ENCODE measurements around the gene TNFSF9. TPM values are rescaled to one million over a fixed set of nuclear protein-coding genes. Genes with fewer than 3 reads are reported as not detected.
"Not testable (repeated sequence)": the region's sequence is repeated elsewhere in the genome, so short reads cannot be mapped to it uniquely, and the experiment has no call there.

The TNFSF9 gene
- total RNA-seq, 2 experiments from 2014 or later = 3.0 to 3.1 TPM

GRCh38 chr19:6503407-6504201, 27.2 kb upstream of the TNFSF9 start:
- H3K9me3 Mint-ChIP-seq = no peaks in the 10 kb centered on the region
- no peak overlapping the region for H3K4me3 Mint-ChIP-seq
- peaks cover 3% of the 10 kb centered on the region for H3K27me3 Mint-ChIP-seq
- CTCF ChIA-PET = interaction anchor here (1.3 to 2.4 kb wide), 7 partner anchors 13 to 67 kb away, joined by 3 to 8 read pairs (median 4); partner anchors contain the start of gene DENND1C
- no peaks in the 10 kb centered on the region for H3K36me3 Mint-ChIP-seq (ENCODE audit: low read depth)
- DNase-seq = no peak
- peaks cover 14% of the 10 kb centered on the region for H3K4me1 Mint-ChIP-seq (ENCODE audit: low read depth)
- POLR2A ChIA-PET = interaction anchor here (0.7 to 1.6 kb wide), 3 partner anchors 22 to 111 kb away, joined by 4 to 8 read pairs (median 4); partner anchors contain the start of gene DENND1C
- no peak for ATAC-seq
- intact Hi-C loops (cut with micrococcal nuclease) = no loop called here
- no peak for TF ChIP-seq CTCF (IDR thresholded peaks at IDR 0.05)
- H3K27ac Mint-ChIP-seq = no peak overlapping the region

GRCh38 chr19:6508028-6508771, 22.6 kb upstream of the TNFSF9 start:
- H3K4me3 Mint-ChIP-seq; CTCF ChIA-PET; H3K4me1 Mint-ChIP-seq (ENCODE audit: low read depth); H3K36me3 Mint-ChIP-seq (ENCODE audit: low read depth); H3K9me3 Mint-ChIP-seq; H3K27me3 Mint-ChIP-seq; DNase-seq; H3K27ac Mint-ChIP-seq; intact Hi-C loops (cut with micrococcal nuclease); ATAC-seq: not testable (repeated sequence)
- POLR2A ChIA-PET = interaction anchor here (0.7 to 1.6 kb wide), 2 partner anchors 26 to 144 kb away, joined by 3 to 4 read pairs; partner anchors contain the start of gene DENND1C

GRCh38 chr19:6509118-6509971, 21.5 kb upstream of the TNFSF9 start:
- intact Hi-C loops (cut with micrococcal nuclease) = no loop called here
- TF ChIP-seq CTCF (IDR thresholded peaks at IDR 0.05) = no peak
- CTCF ChIA-PET = no interaction called here
- Mint-ChIP-seq H3K9me3 (no peaks in the 10 kb centered on the region), H3K27ac (no peak overlapping the region), H3K36me3 (ENCODE audit: low read depth) (no peaks in the 10 kb centered on the region), H3K4me1 (ENCODE audit: low read depth) (peaks cover 9% of the 10 kb centered on the region), H3K27me3 (no peaks in the 10 kb centered on the region), H3K4me3 (no peak overlapping the region)
- ATAC-seq (no peak), DNase-seq (no peak)
- POLR2A ChIA-PET = no interaction called here

GRCh38 chr19:6510618-6511017, 20.2 kb upstream of the TNFSF9 start:
- intact Hi-C loops (cut with micrococcal nuclease) = loop anchor here (10.0 kb wide), 1 partner anchor 224 kb away; the partner anchor contains the start of genes GPR108 and TRIP10
- Mint-ChIP-seq H3K4me1 (ENCODE audit: low read depth) (peaks cover 3% of the 10 kb centered on the region), H3K9me3 (no peaks in the 10 kb centered on the region), H3K36me3 (ENCODE audit: low read depth) (no peaks in the 10 kb centered on the region), H3K4me3 (no peak overlapping the region), H3K27ac (no peak overlapping the region), H3K27me3 (no peaks in the 10 kb centered on the region)
- ATAC-seq = no peak
- ChIA-PET CTCF (interaction anchor here (0.6 kb wide), 1 partner anchor 127 kb away, joined by 4 read pairs; no protein-coding TSS in a partner anchor), POLR2A (no interaction called here)
- no peak for TF ChIP-seq CTCF (IDR thresholded peaks at IDR 0.05)
- DNase-seq = no peak

- Mint-ChIP-seq H3K4me3 (no peak overlapping the region), H3K36me3 (ENCODE audit: low read depth) (no peaks in the 10 kb centered on the region), H3K4me1 (ENCODE audit: low read depth) (peaks cover 25% of the 10 kb centered on the region), H3K27me3 (no peaks in the 10 kb centered on the region), H3K9me3 (no peaks in the 10 kb centered on the region), H3K27ac (no peak overlapping the region)
- ATAC-seq (no peak), DNase-seq (no peak)
- ChIA-PET POLR2A (no interaction called here), CTCF (no interaction called here)
- TF ChIP-seq CTCF (IDR thresholded peaks at IDR 0.05) = no peak
- intact Hi-C loops (cut with micrococcal nuclease) = loop anchor here (10.0 kb wide), 1 partner anchor 221 kb away; the partner anchor contains the start of genes GPR108 and TRIP10
These were observed 16.7 kb upstream of the TNFSF9 start for GRCh38 chr19:6514089-6514488.
